H1 (cell line): ENCODE data around the gene ESYT2. TPM values are rescaled to one million over a fixed set of nuclear protein-coding genes. Genes with fewer than 3 reads are reported as not detected.

Source experiments
- CTCF ChIA-PET: fragments of 300-600 bp; sonication (Branson Sonifier 250); formaldehyde crosslinking; loops from one replicate; lab custom pipeline; 2021; ENCODE audit not compliant: partially characterized antibody; lab: Charles Lee
- POLR2A ChIA-PET: fragments of 300-600 bp; sonication (Branson Sonifier 250); formaldehyde crosslinking; loops from one replicate; lab custom pipeline; 2021; ENCODE audit warnings: inconsistent platforms; ENCODE audit not compliant: partially characterized antibody; lab: Charles Lee
- DNase-seq, 2 experiments: peaks; one replicate each; pipeline versions ENCODE4 v3.0.0 to v3.0.0-alpha.2; 2010 to 2022; ENCODE audit warnings: low spot score in 2 of 2, low read depth in 1 of 2, mixed read lengths in 1 of 2
- FAIRE-seq: peaks from 2 replicates; lab custom pipeline; 2011; peaks lifted over from hg19 to GRCh38; lab: Jason Lieb, UNC
- H2AFZ ChIP-seq: 2 replicates; pipeline ENCODE4 v1.8.1; 2012; ENCODE audit warnings: low read length, inconsistent platforms
- H2AK5ac ChIP-seq: 2 replicates; pipeline ENCODE4 v1.6.1; 2013; ENCODE audit warnings: low read depth, low read length
- H2BK120ac ChIP-seq: replicated peaks from 2 replicates; pipeline ENCODE3; 2013; ENCODE audit warnings: low read depth, low read length, inconsistent platforms
- H2BK12ac ChIP-seq: 2 replicates; pipeline ENCODE4 v1.6.1; 2013; ENCODE audit warnings: low read depth, low read length
- H2BK15ac ChIP-seq: 2 replicates; pipeline ENCODE4 v1.6.1; 2013; ENCODE audit warnings: low read length
- H2BK20ac ChIP-seq: 2 replicates; pipeline ENCODE4 v1.6.1; 2013; ENCODE audit warnings: low read length
- H2BK5ac ChIP-seq: 2 replicates; pipeline ENCODE4 v1.6.1; 2013; ENCODE audit warnings: low read depth, low read length
- H3K14ac ChIP-seq: 2 replicates; pipeline ENCODE4 v1.6.1; 2013; ENCODE audit warnings: inconsistent platforms; ENCODE audit not compliant: insufficient read length
- H3K18ac ChIP-seq: 2 replicates; pipeline ENCODE4 v1.6.1; 2013; ENCODE audit warnings: low read length; ENCODE audit errors: extremely low read depth
- H3K23ac ChIP-seq: 2 replicates; pipeline ENCODE4 v1.6.1; 2013; ENCODE audit warnings: inconsistent platforms; ENCODE audit not compliant: insufficient read length
- H3K23me2 ChIP-seq: 2 replicates; pipeline ENCODE4 v1.6.1; 2013; ENCODE audit warnings: low read depth, low read length
- H3K27ac ChIP-seq: 2 replicates; pipeline ENCODE4 v1.6.1; 2011; ENCODE audit warnings: low read depth, low read length, inconsistent platforms
- H3K27me3 ChIP-seq, 4 experiments: replicated peaks in 1 of 4; 1 replicate in 1 of 4; 2 replicates in 3 of 4; pipeline versions ENCODE4 v1.6.1 to v1.8.1; 2011 to 2013; ENCODE audit warnings: low read length in 3 of 4, mild to moderate bottlenecking in 3 of 4, inconsistent platforms in 2 of 4, mixed read lengths in 2 of 4, moderate library complexity in 1 of 4; ENCODE audit not compliant: control insufficient read depth in 3 of 4, insufficient read depth in 3 of 4; ENCODE audit errors: extremely low read depth in 1 of 4
- H3K36me3 ChIP-seq, 4 experiments: 2 replicates each; pipeline versions ENCODE4 v1.6.1 to v1.8.1; 2011 to 2013; ENCODE audit warnings: mild to moderate bottlenecking in 4 of 4, low read length in 3 of 4, moderate library complexity in 2 of 4, control low read depth in 1 of 4, inconsistent platforms in 1 of 4; ENCODE audit not compliant: insufficient read depth in 4 of 4, control insufficient read depth in 2 of 4
- H3K4ac ChIP-seq: replicated peaks from 2 replicates; pipeline ENCODE3; 2013; ENCODE audit warnings: low read length, low read depth, mixed read lengths, inconsistent platforms; ENCODE audit not compliant: insufficient read length
- H3K4me1 ChIP-seq, 4 experiments: replicated peaks in 1 of 4; 1 replicate in 1 of 4; 2 replicates in 3 of 4; pipeline versions ENCODE4 v1.6.1 to v1.8.1; 2011 to 2013; ENCODE audit warnings: low read length in 3 of 4, inconsistent platforms in 2 of 4, mixed read lengths in 1 of 4; ENCODE audit not compliant: insufficient read depth in 4 of 4, control insufficient read depth in 3 of 4
- H3K4me2 ChIP-seq, 2 experiments: 2 replicates each; pipeline versions ENCODE4 v1.6.1 to v1.8.1; 2011 to 2013; ENCODE audit warnings: low read depth in 2 of 2, low read length in 2 of 2, control low read depth in 1 of 2, inconsistent platforms in 1 of 2, mild to moderate bottlenecking in 1 of 2; ENCODE audit not compliant: insufficient read depth in 1 of 2
- H3K4me3 ChIP-seq, 4 experiments: fragments of 200-600, 300-600 bp in 1 of 4; sonication (generic), shearing (Covaris generic), sonication (Bioruptor Twin) in 1 of 4; 2 replicates each; pipeline versions ENCODE4 v1.5.1 to v1.8.1; 2011 to 2016; ENCODE audit warnings: low read length in 4 of 4, low read depth in 3 of 4, control low read depth in 2 of 4, inconsistent platforms in 2 of 4, mild to moderate bottlenecking in 2 of 4, mixed read lengths in 1 of 4, moderate library complexity in 1 of 4; ENCODE audit not compliant: insufficient read depth in 2 of 4; ENCODE audit errors: extremely low read depth in 1 of 4
- H3K56ac ChIP-seq: replicated peaks from 2 replicates; pipeline ENCODE3; 2013; ENCODE audit warnings: low read depth, mild to moderate bottlenecking, mixed read lengths, low read length, inconsistent platforms; ENCODE audit not compliant: insufficient read length
- H3K79me1 ChIP-seq: 2 replicates; pipeline ENCODE4 v1.6.1; 2013; ENCODE audit warnings: low read depth, low read length, control low read depth
- H3K79me2 ChIP-seq, 2 experiments: 2 replicates each; pipeline versions ENCODE4 v1.6.1 to v1.8.1; 2012 to 2013; ENCODE audit warnings: low read length in 2 of 2, mild to moderate bottlenecking in 2 of 2, inconsistent platforms in 1 of 2; ENCODE audit not compliant: insufficient read depth in 2 of 2, control insufficient read depth in 1 of 2
- H3K9ac ChIP-seq, 4 experiments: replicated peaks in 1 of 4; 1 replicate in 1 of 4; 2 replicates in 3 of 4; pipeline versions ENCODE4 v1.6.1 to v1.8.1; 2011 to 2013; ENCODE audit warnings: low read depth in 3 of 4, low read length in 3 of 4, control low read depth in 2 of 4, mild to moderate bottlenecking in 2 of 4, moderate library complexity in 2 of 4, inconsistent platforms in 1 of 4; ENCODE audit errors: extremely low read depth in 1 of 4
- H3K9me3 ChIP-seq, 2 experiments: 2 replicates each; pipeline versions ENCODE4 v1.6.1 to v1.8.1; 2012 to 2013; ENCODE audit warnings: mild to moderate bottlenecking in 2 of 2, moderate library complexity in 2 of 2, control low read depth in 1 of 2, inconsistent platforms in 1 of 2, low read depth in 1 of 2, low read length in 1 of 2, mixed read lengths in 1 of 2; ENCODE audit not compliant: insufficient read depth in 2 of 2
- H4K20me1 ChIP-seq, 2 experiments: replicated peaks in 1 of 2; 2 replicates each; pipeline versions ENCODE3 to v1.8.1; 2011 to 2013; ENCODE audit warnings: inconsistent platforms in 2 of 2, low read length in 2 of 2, mild to moderate bottlenecking in 1 of 2; ENCODE audit not compliant: insufficient read depth in 2 of 2, control insufficient read depth in 1 of 2
- H4K5ac ChIP-seq: 2 replicates; pipeline ENCODE4 v1.6.1; 2013; ENCODE audit warnings: low read length, low read depth, mixed read lengths, inconsistent platforms; ENCODE audit not compliant: insufficient read length
- H4K8ac ChIP-seq: 2 replicates; pipeline ENCODE4 v1.8.0; 2013; ENCODE audit warnings: mild to moderate bottlenecking, moderate library complexity, low read length, inconsistent platforms; ENCODE audit not compliant: insufficient read depth; ENCODE audit errors: extremely low read depth
- H4K91ac ChIP-seq: replicated peaks from 2 replicates; pipeline ENCODE3; 2013; ENCODE audit warnings: low read length, mixed read lengths, inconsistent platforms; ENCODE audit not compliant: insufficient read length
- ASH2L ChIP-seq: fragments of 200-600, 300-600 bp; sonication (generic); IDR thresholded peaks from one replicate; pipeline ENCODE4 v1.7.1; 2017; ENCODE audit warnings: low read length
- BRCA1 ChIP-seq: IDR thresholded peaks from 2 replicates; pipeline ENCODE4 v1.6.1; 2012; ENCODE audit warnings: low read depth, low read length, improper control_type of control experiment
- CHD1 ChIP-seq: IDR thresholded peaks from 2 replicates; pipeline ENCODE4 v1.6.1; 2012; ENCODE audit warnings: low read depth, low read length, improper control_type of control experiment
- CTBP2 ChIP-seq: IDR thresholded peaks from 2 replicates; pipeline ENCODE4 v1.7.0; 2011; ENCODE audit warnings: borderline replicate concordance, mild to moderate bottlenecking, moderate library complexity, mixed read lengths, low read length; ENCODE audit not compliant: insufficient read depth, insufficient read length
- EZH2 ChIP-seq: fragments of 200-600 bp; sonication (generic); IDR thresholded peaks from 2 replicates; pipeline ENCODE4 v1.7.1; 2012; ENCODE audit warnings: low read depth, mild to moderate bottlenecking, moderate library complexity, low read length, inconsistent platforms; ENCODE audit not compliant: severe bottlenecking
- GTF2F1 ChIP-seq: IDR thresholded peaks from 2 replicates; pipeline ENCODE4 v1.6.1; 2012; ENCODE audit warnings: low read depth, low read length, improper control_type of control experiment, borderline replicate concordance
- HDAC6 ChIP-seq: IDR thresholded peaks from one replicate; pipeline ENCODE4 v1.7.1; 2012; ENCODE audit warnings: low read depth, mild to moderate bottlenecking, inconsistent platforms, low read length, moderate library complexity
- KDM1A ChIP-seq: fragments of 200-600, 300-600 bp; sonication (generic); IDR thresholded peaks from 2 replicates; pipeline ENCODE4 v1.7.1; 2016; ENCODE audit warnings: mild to moderate bottlenecking, low read length, borderline replicate concordance
- NRF1 ChIP-seq: IDR thresholded peaks from 2 replicates; pipeline ENCODE4 v1.6.1; 2011; ENCODE audit warnings: mild to moderate bottlenecking, low read depth, low read length, improper control_type of control experiment
- SAP30 ChIP-seq: fragments of 300-600 bp; sonication (generic); IDR thresholded peaks from 2 replicates; pipeline ENCODE4 v1.7.1; 2012; ENCODE audit warnings: low read length, moderate library complexity, mild to moderate bottlenecking, inconsistent platforms; ENCODE audit not compliant: insufficient read depth, insufficient replicate concordance
- SIX5 ChIP-seq: IDR thresholded peaks from 2 replicates; pipeline ENCODE4 v1.6.1; 2011; ENCODE audit warnings: mild to moderate bottlenecking, low read depth, low read length
- SP1 ChIP-seq: IDR thresholded peaks from 2 replicates; pipeline ENCODE4 v1.6.1; 2011; ENCODE audit warnings: low read depth, low read length
- SP2 ChIP-seq: IDR thresholded peaks from 2 replicates; pipeline ENCODE4 v1.6.1; 2012; ENCODE audit warnings: mild to moderate bottlenecking, low read length, inconsistent platforms
- SP4 ChIP-seq: IDR thresholded peaks from 2 replicates; pipeline ENCODE4 v1.6.1; 2012; ENCODE audit warnings: low read length, inconsistent platforms
- TCF12 ChIP-seq: IDR thresholded peaks from 2 replicates; pipeline ENCODE4 v1.6.1; 2011; ENCODE audit warnings: low read depth, mild to moderate bottlenecking, low read length
- WGBS, 2 experiments: shearing (Covaris generic) in 1 of 2; methylation state at CpG; one replicate each; pipeline versions ENCODE4 v1.1.6 to v1.1.7; 2013 to 2015; ENCODE audit warnings: low lambda C conversion rate in 2 of 2, mixed read lengths in 2 of 2, inconsistent platforms in 1 of 2, low coverage in 1 of 2, missing lambda C conversion rate in 1 of 2; ENCODE audit not compliant: insufficient replicate concordance in 2 of 2, insufficient coverage in 1 of 2, insufficient read length in 1 of 2; ENCODE audit errors: extremely low coverage in 1 of 2, missing lambda C conversion rate in 1 of 2; 5-methylcytosine and 5-hydroxymethylcytosine counted together
- polyA plus RNA-seq, 7 experiments: library from polyadenylated mRNA; depleted of rRNA in 3 of 7; stranded (reverse) in 5 of 7; unstranded in 2 of 7; fragments of >200 nt in 5 of 7; fragments of 200-250 nt in 2 of 7; gene quantifications; 1 replicate in 5 of 7; 2 replicates in 1 of 7; 4 replicates in 1 of 7; pipeline versions ENCODE4 v1.2.1 to v1.2.3, GENCODE V29; 2011 to 2013; ENCODE audit warnings: missing spikeins in 2 of 7, mixed read lengths in 2 of 7
- total RNA-seq: library from RNA; stranded (reverse); fragmentation: NEBNext Ultra II Directional; extraction: Animal tissue kit (Norgen Biotek cat#: 25700); gene quantifications from 2 replicates; pipeline ENCODE4 v1.2.1, GENCODE V29; 2021

Gene ESYT2
- total and polyA plus RNA-seq, 2 of the 8 experiments (the other 6 are each of a cell fraction or from before 2014, with no cell fraction given): 27.0 to 37.5 TPM

DNA sequence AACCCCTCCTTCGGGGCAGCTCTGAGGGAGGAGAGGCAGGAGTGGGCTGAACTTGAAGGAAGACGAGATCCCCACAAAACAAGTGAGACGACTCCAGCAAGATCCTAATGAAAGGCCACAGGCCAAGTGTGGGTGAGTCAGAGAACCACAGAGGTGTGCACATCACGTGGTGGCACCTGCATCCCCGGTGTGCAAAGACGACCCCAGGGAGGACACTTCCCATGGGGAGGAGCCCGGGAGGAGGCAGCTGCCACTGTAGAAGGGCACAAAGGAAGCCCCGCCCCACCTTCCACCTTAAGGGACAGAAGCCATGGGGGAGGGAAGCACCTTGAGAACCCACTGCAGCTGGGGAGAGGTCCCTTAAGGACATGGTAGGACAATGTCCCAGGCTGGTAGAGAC, 45.7 kb downstream of the ESYT2 start:
- Histone ChIP-seq H3K23ac (no peak overlapping the region), H3K9ac (no peak overlapping the region), H4K20me1 (peaks cover 0 to 3% of the 10 kb centered on the region in 2 experiments), H4K8ac (no peak overlapping the region), H3K4me1 (no peaks in the 10 kb centered on the region), H3K27ac (no peak overlapping the region), H3K4ac (no peak overlapping the region), H3K9me3 (peaks cover 12 to 17% of the 10 kb centered on the region in 2 experiments), H4K5ac (no peak overlapping the region), H3K14ac (no peak overlapping the region), H2AK5ac (no peak overlapping the region), H2BK120ac (no peak overlapping the region), H2AFZ (no peak overlapping the region), H2BK15ac (no peak overlapping the region), H2BK12ac (no peak overlapping the region), H3K27me3 (no peaks in the 10 kb centered on the region), H3K4me2 (no peak overlapping the region), H3K4me3 (no peak overlapping the region), H2BK20ac (no peak overlapping the region), H4K91ac (no peak overlapping the region), H3K23me2 (no peaks in the 10 kb centered on the region; the same call in 1 of the 2 replicates), H3K56ac (no peak overlapping the region), H3K18ac (no peak overlapping the region), H2BK5ac (no peak overlapping the region; the same call in 1 of the 2 replicates), H3K36me3 (peaks cover 3 to 33% (median 25%) of the 10 kb centered on the region in 4 experiments; a peak in 7 of 8 replicates), H3K79me1 (no peaks in the 10 kb centered on the region), H3K79me2 (no peaks in the 10 kb centered on the region)
- TF ChIP-seq EZH2: no peak
- TF ChIP-seq NRF1: no peak
- TF ChIP-seq TCF12: no peak
- no peak for TF ChIP-seq CHD1
- TF ChIP-seq CTBP2: no peak
- no peak for TF ChIP-seq SP2
- TF ChIP-seq BRCA1: no peak
- TF ChIP-seq ASH2L: no peak
- TF ChIP-seq SIX5: no peak
- no peak for TF ChIP-seq SP4
- TF ChIP-seq GTF2F1: no peak
- no peak for TF ChIP-seq SAP30
- no peak for TF ChIP-seq KDM1A
- no peak for TF ChIP-seq SP1
- no peak for TF ChIP-seq HDAC6
- WGBS, 2 experiments: 85% methylated on average over 8 of the region's 8 CpGs; no CpG with 5 or more reads in 1 of the 2 experiments
- no peak for FAIRE-seq
- ChIA-PET CTCF (interaction anchor here (0.7 to 2.4 kb wide), 14 partner anchors 11 to 193 kb away, joined by 3 to 8 read pairs (median 4); no protein-coding TSS in a partner anchor), POLR2A (no interaction called here)
- DNase-seq: peak in 1 of 2 experiments; percentile 39
